ENCODE data around the gene SDE2. TPM values are rescaled to one million over a fixed set of nuclear protein-coding genes. Genes with fewer than 3 reads are reported as not detected.
A peak's percentile ranks its signal among the peaks of the same experiment; 100 is the strongest.

Gene SDE2
- total and polyA plus RNA-seq, 2 donors (not counting 1 experiment from before 2014, with no cell fraction given), result 10.0 to 26.0 TPM

DNA sequence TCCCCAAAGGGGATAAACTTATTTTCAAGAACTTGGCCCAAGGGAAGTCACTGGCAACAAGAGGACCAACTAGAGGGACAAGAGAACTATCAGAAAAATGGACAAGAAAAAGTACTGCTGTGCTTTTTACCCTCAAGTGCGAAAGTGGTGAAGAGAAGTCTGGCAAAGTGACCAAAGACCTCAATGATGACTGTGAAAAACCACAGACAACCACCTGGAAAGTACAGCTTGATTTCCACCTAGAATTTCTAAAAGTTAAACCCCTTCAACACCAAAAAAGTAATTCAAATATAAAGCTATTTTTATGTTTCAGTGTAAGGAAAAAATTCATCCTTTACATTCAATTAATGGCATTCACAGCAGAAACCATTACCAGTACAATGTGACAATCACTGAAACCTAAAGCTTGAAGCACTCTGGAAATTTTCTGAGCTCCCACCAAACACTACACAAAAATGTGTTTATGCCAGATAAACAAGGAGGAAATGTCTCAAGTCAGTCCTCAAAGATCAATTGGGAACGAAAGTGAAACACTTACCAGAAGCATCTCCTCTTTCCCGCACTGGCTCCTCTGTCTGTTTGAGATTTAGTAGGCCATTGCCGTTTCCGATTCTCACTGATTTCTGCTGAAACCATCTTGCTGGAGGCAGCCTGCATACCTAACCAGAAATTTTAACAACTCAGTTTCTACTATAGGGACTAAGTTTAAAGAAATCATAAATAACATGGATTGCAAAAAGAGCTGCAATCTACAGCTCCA is 8.3 kb downstream of the SDE2 start:
- Histone ChIP-seq H3K79me2 (ENCODE audit: control insufficient read depth, insufficient read depth, low read length) (peaks cover 51% of the 10 kb centered on the region), H3K9me3 (ENCODE audit: control extremely low read depth in 1 of 3, control insufficient read depth in 2 of 3, insufficient read depth in 1 of 3, low read length in 2 of 3) (no peaks in the 10 kb centered on the region), H3K27me3 (replicated peaks in 1 of 4; ENCODE audit: control extremely low read depth in 1 of 4, control insufficient read depth in 3 of 4, insufficient read depth in 4 of 4, low read length in 3 of 4) (no peaks in the 10 kb centered on the region), H2AFZ (ENCODE audit: insufficient read depth, low read depth, low read length, poor library complexity, severe bottlenecking) (no peak overlapping the region), H3K36me3 (replicated peaks in 1 of 2; ENCODE audit: control extremely low read depth in 1 of 2, control insufficient read depth in 1 of 2, extremely low read depth in 1 of 2, insufficient read depth in 2 of 2, low read length in 1 of 2) (peaks cover 14 to 87% of the 10 kb centered on the region in 2 experiments), H3K27ac (ENCODE audit: low read length in 2 of 2) (peak overlapping the region; percentile 20 to 40), H4K20me1 (ENCODE audit: control insufficient read depth, insufficient read depth, low read length, poor library complexity, severe bottlenecking) (peaks cover 37% of the 10 kb centered on the region), H3K4me2 (replicated peaks; ENCODE audit: low read depth, low read length, poor library complexity, severe bottlenecking) (no peak overlapping the region), H3K4me3 (ENCODE audit: control extremely low read depth in 1 of 5, extremely low read depth in 1 of 5, insufficient read depth in 1 of 5, low read depth in 2 of 5, low read length in 4 of 5) (no peak overlapping the region), H3K4me1 (ENCODE audit: control insufficient read depth in 2 of 2, insufficient read depth in 2 of 2, low read length in 2 of 2) (peaks cover 0 to 4% of the 10 kb centered on the region in 2 donors), H3K9ac (ENCODE audit: low read length) (no peak overlapping the region)
- ChIA-PET CTCF (interaction anchor here (0.9 to 3.4 kb wide), 11 partner anchors 8 to 516 kb away, joined by 3 to 17 read pairs (median 5); no protein-coding TSS in a partner anchor), POLR2A (interaction anchor here (0.6 to 1.0 kb wide), 2 partner anchors 9 to 112 kb away, joined by 3 read pairs; no protein-coding TSS in a partner anchor)
- Mint-ChIP-seq H3K9me3 (ENCODE audit: insufficient read depth) (no peaks in the 10 kb centered on the region), H3K4me1 (peaks cover 32% of the 10 kb centered on the region), H3K27me3 (no peaks in the 10 kb centered on the region), H3K4me3 (no peak overlapping the region), H3K27ac (peak overlapping the region; percentile 64)
- no peak for ATAC-seq (ENCODE audit: low read depth)
- intact Hi-C loops (cut with micrococcal nuclease), result no loop called here
- 87% methylated on average over 4 of the region's 5 CpGs for WGBS (ENCODE audit: insufficient coverage)
- TF ChIP-seq EZH2 (IDR thresholded peaks at IDR 0.05; ENCODE audit: borderline replicate concordance, insufficient read depth, low read depth, low read length, poor library complexity, severe bottlenecking), result no peak
- TF ChIP-seq, protein P1, sequence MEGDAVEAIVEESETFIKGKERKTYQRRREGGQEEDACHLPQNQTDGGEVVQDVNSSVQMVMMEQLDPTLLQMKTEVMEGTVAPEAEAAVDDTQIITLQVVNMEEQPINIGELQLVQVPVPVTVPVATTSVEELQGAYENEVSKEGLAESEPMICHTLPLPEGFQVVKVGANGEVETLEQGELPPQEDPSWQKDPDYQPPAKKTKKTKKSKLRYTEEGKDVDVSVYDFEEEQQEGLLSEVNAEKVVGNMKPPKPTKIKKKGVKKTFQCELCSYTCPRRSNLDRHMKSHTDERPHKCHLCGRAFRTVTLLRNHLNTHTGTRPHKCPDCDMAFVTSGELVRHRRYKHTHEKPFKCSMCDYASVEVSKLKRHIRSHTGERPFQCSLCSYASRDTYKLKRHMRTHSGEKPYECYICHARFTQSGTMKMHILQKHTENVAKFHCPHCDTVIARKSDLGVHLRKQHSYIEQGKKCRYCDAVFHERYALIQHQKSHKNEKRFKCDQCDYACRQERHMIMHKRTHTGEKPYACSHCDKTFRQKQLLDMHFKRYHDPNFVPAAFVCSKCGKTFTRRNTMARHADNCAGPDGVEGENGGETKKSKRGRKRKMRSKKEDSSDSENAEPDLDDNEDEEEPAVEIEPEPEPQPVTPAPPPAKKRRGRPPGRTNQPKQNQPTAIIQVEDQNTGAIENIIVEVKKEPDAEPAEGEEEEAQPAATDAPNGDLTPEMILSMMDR (IDR thresholded peaks at IDR 0.05), result no peak
- DNase-seq, result no peak

All from B cell (primary cell).